Measurements from ENCODE around the gene CLEC18B.
A peak's percentile ranks its signal among the peaks of the same experiment; 100 is the strongest.

Gene CLEC18B

GRCh38 chr16:74463888-74464287 lies 42.6 kb upstream of the CLEC18B start:
- TF ChIP-seq CTCF (IDR thresholded peaks at IDR 0.05; ENCODE audit: low read depth, low read length), result no peak
- DNase-seq (ENCODE audit: low read depth in 2 of 2), result no peak
- no peak overlapping the region for H3K4me3 ChIP-seq (replicated peaks in 1 of 2; ENCODE audit: low read depth in 2 of 2, low read length in 2 of 2)

- DNase-seq (ENCODE audit: low read depth in 2 of 2), result no peak
- TF ChIP-seq CTCF (IDR thresholded peaks at IDR 0.05; ENCODE audit: low read depth, low read length), result no peak
- no peak overlapping the region for H3K4me3 ChIP-seq (replicated peaks in 1 of 2; ENCODE audit: low read depth in 2 of 2, low read length in 2 of 2)
Observed at GRCh38 chr16:74462361-74462760, 41.1 kb upstream of the CLEC18B start.

GRCh38 chr16:74461826-74462225 lies 40.5 kb upstream of the CLEC18B start:
- no peak for DNase-seq (ENCODE audit: low read depth in 2 of 2)
- no peak overlapping the region for H3K4me3 ChIP-seq (replicated peaks in 1 of 2; ENCODE audit: low read depth in 2 of 2, low read length in 2 of 2)
- TF ChIP-seq CTCF (IDR thresholded peaks at IDR 0.05; ENCODE audit: low read depth, low read length), result no peak

GRCh38 chr16:74460542-74460941 lies 39.3 kb upstream of the CLEC18B start:
- no peak for DNase-seq (ENCODE audit: low read depth in 2 of 2)
- no peak overlapping the region for H3K4me3 ChIP-seq (replicated peaks in 1 of 2; ENCODE audit: low read depth in 2 of 2, low read length in 2 of 2)
- no peak for TF ChIP-seq CTCF (IDR thresholded peaks at IDR 0.05; ENCODE audit: low read depth, low read length)

GRCh38 chr16:74456290-74456625 lies 35.0 kb upstream of the CLEC18B start:
- no peak overlapping the region for H3K4me3 ChIP-seq (replicated peaks in 1 of 2; ENCODE audit: low read depth in 2 of 2, low read length in 2 of 2)
- TF ChIP-seq CTCF (IDR thresholded peaks at IDR 0.05; ENCODE audit: low read depth, low read length), result no peak
- no peak for DNase-seq (ENCODE audit: low read depth in 2 of 2)

GRCh38 chr16:74455619-74456289 lies 34.5 kb upstream of the CLEC18B start:
- no peak overlapping the region for H3K4me3 ChIP-seq (replicated peaks in 1 of 2; ENCODE audit: low read depth in 2 of 2, low read length in 2 of 2)
- no peak for TF ChIP-seq CTCF (IDR thresholded peaks at IDR 0.05; ENCODE audit: low read depth, low read length)
- peak; percentile 76 to 90 for DNase-seq (ENCODE audit: low read depth in 2 of 2)

GRCh38 chr16:74455213-74455612 lies 33.9 kb upstream of the CLEC18B start:
- no peak for TF ChIP-seq CTCF (IDR thresholded peaks at IDR 0.05; ENCODE audit: low read depth, low read length)
- DNase-seq (ENCODE audit: low read depth in 2 of 2), result peak; percentile 85 to 94
- no peak overlapping the region for H3K4me3 ChIP-seq (replicated peaks in 1 of 2; ENCODE audit: low read depth in 2 of 2, low read length in 2 of 2)

Data from cardiac fibroblast (primary cell).